Breast epithelium (tissue), 3 donors: ENCODE results near the gene MYCN.

ENCODE experiments used
- CTCF ChIP-seq, 3 donors: fragments of 450-650 bp; IDR thresholded peaks; one replicate each; pipeline ENCODE4 v1.5.1; 2016 to 2017; ENCODE audit warnings: antibody characterized with exemption in 3 of 3, mild to moderate bottlenecking in 3 of 3, moderate library complexity in 3 of 3
- POLR2AphosphoS5 ChIP-seq, 3 donors: sonication (generic); formaldehyde crosslinking; IDR thresholded peaks; one replicate each; pipeline ENCODE4 v1.6.1; 2017; ENCODE audit warnings: antibody characterized with exemption in 3 of 3

DNA sequence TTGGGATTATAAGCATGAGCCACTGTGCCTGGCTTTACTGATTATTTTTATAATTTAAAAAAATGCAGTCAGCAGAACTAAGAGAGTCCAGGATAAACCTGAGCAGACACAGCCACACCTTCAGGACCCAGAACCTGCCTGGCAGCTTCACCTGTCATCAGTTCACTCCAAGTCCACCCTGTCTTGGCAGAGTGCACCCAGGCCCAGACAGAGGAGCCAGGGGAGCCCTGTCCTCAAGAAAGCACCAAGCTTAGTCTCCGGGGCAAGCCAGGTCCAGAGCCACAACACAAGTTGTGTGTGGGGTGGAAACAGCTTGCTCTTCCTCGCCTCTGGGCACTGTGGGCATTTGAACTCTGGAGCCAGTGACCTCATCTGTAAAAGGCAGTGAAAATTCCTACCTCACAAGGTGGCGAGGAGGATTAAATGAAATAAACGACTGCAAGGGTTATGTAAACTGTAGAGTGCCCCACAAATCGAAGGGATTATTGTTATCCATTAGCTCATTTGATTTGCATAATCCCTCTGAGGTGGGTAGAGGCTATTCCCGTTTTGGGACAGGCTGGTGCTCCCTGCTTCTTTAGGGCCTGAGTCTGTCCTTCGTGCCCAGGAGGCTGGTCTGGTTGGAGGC lies 24.7 kb downstream of the MYCN start:
- TF ChIP-seq CTCF (IDR thresholded peaks at IDR 0.05) (no peak), POLR2AphosphoS5 (IDR thresholded peaks at IDR 0.05) (no peak)
